Measurements from ENCODE around the gene ROR1.

The ROR1 gene

DNA sequence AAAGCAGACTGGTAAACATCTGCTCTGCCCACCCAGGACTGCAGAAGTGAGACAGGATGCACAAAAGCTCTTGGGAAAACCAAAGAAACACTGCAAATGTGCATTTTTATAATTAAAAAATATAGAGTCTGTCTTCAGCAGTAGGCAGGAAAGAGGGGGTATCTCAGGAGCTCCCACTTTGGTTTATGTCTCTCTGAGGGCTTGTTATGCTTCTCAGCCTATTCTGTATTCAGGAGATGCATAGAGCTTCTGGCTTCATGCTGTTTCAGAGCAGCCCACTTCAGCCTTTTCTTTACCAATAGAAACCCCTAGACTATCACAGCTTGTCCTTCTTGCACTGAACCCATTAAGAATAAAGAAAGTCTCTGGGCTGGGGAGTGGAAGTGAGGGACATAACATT is 148.0 kb downstream of the ROR1 start:
- no peak for ATAC-seq (ENCODE audit: low read depth)
- Histone ChIP-seq H3K9me3 (ENCODE audit: severe bottlenecking) (no peaks in the 10 kb centered on the region), H3K4me3 (ENCODE audit: severe bottlenecking) (no peak overlapping the region), H3K4me1 (ENCODE audit: insufficient read depth, poor library complexity, severe bottlenecking) (peaks cover 15% of the 10 kb centered on the region), H3K27me3 (ENCODE audit: insufficient read depth, poor library complexity, severe bottlenecking) (no peaks in the 10 kb centered on the region), H3K36me3 (ENCODE audit: low read depth) (no peaks in the 10 kb centered on the region), H3K27ac (ENCODE audit: poor library complexity, severe bottlenecking) (peak overlapping the region; percentile 84)
- no peak for DNase-seq (ENCODE audit: low spot score)
- TF ChIP-seq CTCF (IDR thresholded peaks at IDR 0.05; ENCODE audit: poor library complexity, severe bottlenecking), result no peak

DNA sequence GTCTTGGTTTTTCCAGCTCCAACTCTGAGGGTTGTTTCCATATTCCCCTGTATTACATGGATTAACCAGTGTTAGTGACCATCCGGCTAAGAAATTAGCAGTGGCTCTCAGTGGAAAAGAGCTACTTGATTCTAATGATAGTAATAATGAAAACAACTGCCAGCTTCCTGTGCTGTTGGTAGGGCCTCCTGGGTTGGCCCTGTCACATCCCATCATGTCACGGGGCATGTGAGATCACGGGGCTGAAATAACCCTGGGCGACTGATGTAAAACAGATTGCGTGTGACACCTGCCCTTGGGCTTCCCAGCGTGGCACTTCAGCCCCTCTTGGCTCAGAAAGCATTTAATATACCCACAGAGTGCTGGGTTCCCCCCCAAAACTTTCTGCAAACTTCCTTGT is 149.0 kb downstream of the ROR1 start:
- Histone ChIP-seq H3K36me3 (ENCODE audit: low read depth) (no peaks in the 10 kb centered on the region), H3K9me3 (ENCODE audit: severe bottlenecking) (no peaks in the 10 kb centered on the region), H3K4me1 (ENCODE audit: insufficient read depth, poor library complexity, severe bottlenecking) (peaks cover 15% of the 10 kb centered on the region), H3K4me3 (ENCODE audit: severe bottlenecking) (no peak overlapping the region), H3K27ac (ENCODE audit: poor library complexity, severe bottlenecking) (no peak overlapping the region), H3K27me3 (ENCODE audit: insufficient read depth, poor library complexity, severe bottlenecking) (no peaks in the 10 kb centered on the region)
- TF ChIP-seq CTCF (IDR thresholded peaks at IDR 0.05; ENCODE audit: poor library complexity, severe bottlenecking), result no peak
- no peak for DNase-seq (ENCODE audit: low spot score)
- ATAC-seq (ENCODE audit: low read depth), result no peak

DNA sequence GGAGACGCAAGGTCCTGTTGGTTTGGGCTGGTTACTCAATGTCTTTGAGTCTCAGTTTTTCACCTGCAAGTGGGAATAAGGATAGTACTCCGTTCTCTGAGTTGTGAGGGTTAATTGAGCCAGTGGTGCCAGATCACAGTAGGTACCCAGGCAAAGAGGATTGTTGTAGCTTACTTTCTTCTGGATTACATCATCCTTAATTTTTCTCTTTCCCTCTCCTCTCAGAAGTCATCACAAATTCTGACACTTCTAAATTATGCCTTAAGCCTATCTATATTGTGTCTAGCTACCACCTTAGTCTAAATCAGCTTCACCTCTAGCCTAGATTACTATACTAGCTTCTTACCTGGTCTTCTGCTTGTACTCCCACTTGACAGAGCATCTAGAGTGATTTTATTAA is 149.5 kb downstream of the ROR1 start:
- Histone ChIP-seq H3K9me3 (ENCODE audit: severe bottlenecking) (no peaks in the 10 kb centered on the region), H3K4me3 (ENCODE audit: severe bottlenecking) (no peak overlapping the region), H3K36me3 (ENCODE audit: low read depth) (no peaks in the 10 kb centered on the region), H3K27ac (ENCODE audit: poor library complexity, severe bottlenecking) (no peak overlapping the region), H3K27me3 (ENCODE audit: insufficient read depth, poor library complexity, severe bottlenecking) (no peaks in the 10 kb centered on the region), H3K4me1 (ENCODE audit: insufficient read depth, poor library complexity, severe bottlenecking) (peaks cover 15% of the 10 kb centered on the region)
- TF ChIP-seq CTCF (IDR thresholded peaks at IDR 0.05; ENCODE audit: poor library complexity, severe bottlenecking), result no peak
- ATAC-seq (ENCODE audit: low read depth) (no peak), DNase-seq (ENCODE audit: low spot score) (no peak)

DNA sequence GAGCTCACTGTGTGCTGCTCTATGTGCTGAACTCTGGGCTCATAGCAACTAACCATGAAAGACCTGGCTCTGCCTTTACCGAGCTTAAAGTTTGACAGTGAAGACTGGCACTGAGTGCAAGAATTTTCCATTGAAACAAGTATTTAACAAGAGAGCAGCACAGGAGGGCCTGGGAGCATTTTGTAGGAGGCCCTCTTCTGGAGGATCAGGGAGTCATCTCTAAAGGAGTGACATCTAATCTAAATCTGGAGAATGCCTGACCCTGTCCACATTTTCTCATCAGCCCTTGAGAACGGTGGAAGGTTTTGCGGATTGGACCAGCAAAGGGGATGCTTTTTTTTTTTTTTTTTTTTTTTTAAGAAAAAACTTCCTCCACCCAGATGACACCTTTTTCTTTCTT is 150.8 kb downstream of the ROR1 start:
- no peaks in the 10 kb centered on the region for H3K9me3 ChIP-seq (ENCODE audit: severe bottlenecking)
- H3K4me3 ChIP-seq (ENCODE audit: severe bottlenecking), result no peak overlapping the region
- H3K27ac ChIP-seq (ENCODE audit: poor library complexity, severe bottlenecking), result no peak overlapping the region
- TF ChIP-seq CTCF (IDR thresholded peaks at IDR 0.05; ENCODE audit: poor library complexity, severe bottlenecking), result no peak
- DNase-seq (ENCODE audit: low spot score) (no peak), ATAC-seq (ENCODE audit: low read depth) (no peak)
- H3K4me1 ChIP-seq (ENCODE audit: insufficient read depth, poor library complexity, severe bottlenecking), result peaks cover 15% of the 10 kb centered on the region
- no peaks in the 10 kb centered on the region for H3K27me3 ChIP-seq (ENCODE audit: insufficient read depth, poor library complexity, severe bottlenecking)
- H3K36me3 ChIP-seq (ENCODE audit: low read depth), result no peaks in the 10 kb centered on the region

DNA sequence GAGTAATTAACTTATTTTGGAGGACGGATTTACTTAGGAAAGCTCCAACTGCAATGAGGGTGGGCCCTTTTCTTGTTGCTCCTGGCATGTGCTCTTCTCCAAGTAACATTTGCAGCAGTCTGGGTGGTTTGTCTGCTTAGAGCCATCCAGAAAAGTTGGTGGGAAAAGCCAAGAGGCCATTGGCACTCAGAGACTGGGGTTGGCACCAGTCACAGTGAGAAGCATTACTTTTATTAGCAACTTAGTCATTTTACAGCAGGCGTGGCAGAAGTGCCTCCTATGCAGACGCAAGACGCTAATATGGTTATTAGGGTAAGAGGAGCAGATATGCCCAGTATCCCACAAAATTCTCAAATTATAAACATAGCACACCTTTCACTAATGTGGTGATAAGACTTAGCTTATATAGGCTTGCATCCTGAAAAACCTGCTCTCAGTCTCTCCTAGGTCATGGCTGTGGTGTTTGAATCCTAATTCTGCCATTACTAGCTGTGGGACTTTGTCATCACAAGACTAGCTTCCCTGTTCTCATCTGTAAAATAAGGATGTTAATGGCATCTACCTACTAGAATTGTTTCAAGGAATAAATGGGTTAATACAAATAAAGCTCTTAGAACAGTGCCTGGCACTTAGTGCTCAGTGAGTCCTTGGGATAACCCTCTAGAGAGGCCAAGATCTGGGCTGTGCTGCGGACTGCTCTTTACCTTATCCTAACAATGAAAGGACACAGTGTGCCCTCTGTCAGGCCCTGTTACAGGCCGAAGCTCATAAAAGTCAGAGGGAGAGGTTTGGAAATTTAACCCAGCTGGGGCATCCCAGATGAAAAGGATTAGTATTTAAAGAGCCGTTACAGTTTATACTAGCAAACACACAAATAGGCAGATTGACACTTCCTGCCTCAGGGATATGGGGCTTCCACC is 154.6 kb downstream of the ROR1 start:
- no peak for DNase-seq (ENCODE audit: low spot score)
- H3K36me3 ChIP-seq (ENCODE audit: low read depth), result no peaks in the 10 kb centered on the region
- ATAC-seq (ENCODE audit: low read depth), result no peak

More for the DNA sequence above, 154.6 kb downstream of the ROR1 start:
- no peaks in the 10 kb centered on the region for H3K27me3 ChIP-seq (ENCODE audit: insufficient read depth, poor library complexity, severe bottlenecking)
- no peak overlapping the region for H3K4me3 ChIP-seq (ENCODE audit: severe bottlenecking)
- TF ChIP-seq CTCF (IDR thresholded peaks at IDR 0.05; ENCODE audit: poor library complexity, severe bottlenecking), result no peak
- no peaks in the 10 kb centered on the region for H3K4me1 ChIP-seq (ENCODE audit: insufficient read depth, poor library complexity, severe bottlenecking)
- no peak overlapping the region for H3K27ac ChIP-seq (ENCODE audit: poor library complexity, severe bottlenecking)
- H3K9me3 ChIP-seq (ENCODE audit: severe bottlenecking), result no peaks in the 10 kb centered on the region

Measured in RWPE2 (cell line).